Ovary (tissue), 9 donors: ENCODE results near the gene NTNG2. TPM values are rescaled to one million over a fixed set of nuclear protein-coding genes. Genes with fewer than 3 reads are reported as not detected.

Source experiments
- DNase-seq, 5 donors: peaks; one replicate each; pipeline ENCODE4 v3.0.0-alpha.2; 2019 to 2020
- H3K27ac ChIP-seq, 2 donors: fragments of 200-600 bp; one replicate each; pipeline versions ENCODE4 v1.5.1 to v1.8.0; 2019 to 2022
- H3K27me3 ChIP-seq: fragments of 200-600 bp; one replicate; pipeline ENCODE4 v1.8.0; 2022
- H3K36me3 ChIP-seq: fragments of 200-600 bp; sonication (generic); one replicate; pipeline ENCODE4 v1.5.1; 2019
- H3K4me1 ChIP-seq: one replicate; pipeline ENCODE4 v1.8.1; 2013; ENCODE audit warnings: mild to moderate bottlenecking, moderate library complexity; ENCODE audit not compliant: insufficient read depth
- H3K4me3 ChIP-seq: fragments of 200-600 bp; sonication (generic); one replicate; pipeline ENCODE4 v1.5.1; 2017
- H3K9me3 ChIP-seq, 2 donors: fragments of 200-600 bp in 1 of 2; sonication (generic) in 1 of 2; one replicate each; pipeline versions ENCODE4 v1.5.1 to v1.8.1; 2013 to 2019; ENCODE audit warnings: mild to moderate bottlenecking in 1 of 2, moderate library complexity in 1 of 2
- EP300 ChIP-seq: sonication (generic); formaldehyde crosslinking; IDR thresholded peaks from one replicate; pipeline ENCODE4 v1.6.1; 2017; ENCODE audit warnings: antibody characterized with exemption
- POLR2A ChIP-seq: fragments of 450-650 bp; IDR thresholded peaks from one replicate; pipeline ENCODE4 v1.6.1; 2017; ENCODE audit warnings: antibody characterized with exemption, mild to moderate bottlenecking, moderate library complexity
- WGBS, 3 donors: extraction: QIAGEN DNeasy Blood & Tissue Kit in 1 of 3; methylation state at CpG; one replicate each; pipeline versions ENCODE4 v1.1.5 to v1.1.7; 2013 to 2017; 5-methylcytosine and 5-hydroxymethylcytosine counted together
- intact Hi-C, 4 donors: fragments of 100-400 bp; cut with DNase I; formaldehyde crosslinking; loops; one replicate each; pipeline versions ENCODE4 v1.11.0 to v1.15.1; 2022 to 2023
- polyA plus RNA-seq, 2 donors: library from polyadenylated mRNA; stranded (reverse); fragments of 200-250 nt in 1 of 2; fragments of 350-450 nt in 1 of 2; fragmentation: Illumina TruSeq in 1 of 2; extraction: RNeasy Lipid Tissue Mini Kit (QIAGEN cat#74804) in 1 of 2; gene quantifications; one replicate each; pipeline ENCODE4 v1.2.3, GENCODE V29; 2013 to 2014
- total RNA-seq, 7 donors: library from RNA; depleted of rRNA in 2 of 7; stranded (reverse); fragments of >200 nt in 2 of 7; fragmentation: NEBNext Ultra II Directional in 3 of 7; extraction: Animal tissue kit (Norgen Biotek cat#: 25700) in 3 of 7; gene quantifications; one replicate each; pipeline versions ENCODE4 v1.1.0 to v1.2.4, GENCODE V29; 2016 to 2023
- TF ChIP-seq, protein P1 (sequence below), 3 donors: fragments of 450-650 bp in 2 of 3; fragments of 200-600 bp in 1 of 3; IDR thresholded peaks; one replicate each; pipeline versions ENCODE4 v1.5.1 to v1.8.0; 2016 to 2022; ENCODE audit warnings: antibody characterized with exemption in 3 of 3, mild to moderate bottlenecking in 1 of 3
- donor health status: DM: no; HTN: no; CAD: no; lungs with moderate emphysema.
- donor health status: DM: no; HTN: no; CAD: no.
- donor health status: Bipolar disorder and iron deficiency.
- donor health status: DM: yes; HTN: yes; CAD: no.
- donor health status: DM: no; HTN: no; CAD: no.
- donor health status: DM: yes; HTN: yes; CAD: no.

NTNG2 gene
- total and polyA plus RNA-seq, 9 donors = 0.12 to 2.6 (median 0.81) TPM

- no peak for DNase-seq
- intact Hi-C loops = loop anchor here in 1 of 4 donors (10.0 kb wide), 1 partner anchor 66 kb away; no protein-coding TSS in a partner anchor
These were observed 7.0 kb downstream of the NTNG2 start for GRCh38 chr9:132168851-132169250.

DNA sequence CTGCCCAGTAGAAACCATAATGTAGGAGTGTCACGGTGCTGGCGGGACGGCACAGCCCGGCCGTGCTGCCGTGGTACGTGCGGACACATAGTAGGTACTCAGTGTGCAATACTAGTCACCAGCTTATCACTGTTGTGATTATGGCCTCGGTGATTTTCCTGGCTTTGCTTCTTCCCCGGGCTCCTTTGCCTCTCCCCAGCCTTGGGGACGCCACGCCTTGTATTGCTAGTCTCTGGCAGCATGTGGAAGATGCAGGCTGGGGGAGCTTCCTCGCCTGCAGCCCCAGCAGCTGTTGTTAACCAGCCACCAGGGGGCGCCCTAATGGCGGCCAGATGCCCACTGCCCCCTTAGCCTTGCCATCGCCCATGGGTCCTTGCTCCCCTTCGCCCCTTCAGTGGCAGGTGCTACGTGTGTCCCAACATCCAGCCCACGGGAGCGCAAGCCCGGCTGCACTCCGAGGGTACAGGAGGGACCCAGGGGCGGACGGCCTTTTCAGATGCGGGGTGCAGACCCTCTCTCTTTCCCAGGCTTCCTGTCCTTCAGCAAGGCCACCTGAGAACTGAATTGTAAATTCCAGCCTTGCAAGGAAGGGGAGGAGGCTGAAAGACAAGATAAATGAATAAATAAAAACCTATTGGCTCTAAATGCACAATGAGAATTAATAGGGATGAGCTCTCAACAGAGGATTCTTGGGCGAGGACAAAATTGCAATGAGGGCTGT lies 8.0 kb downstream of the NTNG2 start:
- no peak for TF ChIP-seq POLR2A
- TF ChIP-seq, protein P1, sequence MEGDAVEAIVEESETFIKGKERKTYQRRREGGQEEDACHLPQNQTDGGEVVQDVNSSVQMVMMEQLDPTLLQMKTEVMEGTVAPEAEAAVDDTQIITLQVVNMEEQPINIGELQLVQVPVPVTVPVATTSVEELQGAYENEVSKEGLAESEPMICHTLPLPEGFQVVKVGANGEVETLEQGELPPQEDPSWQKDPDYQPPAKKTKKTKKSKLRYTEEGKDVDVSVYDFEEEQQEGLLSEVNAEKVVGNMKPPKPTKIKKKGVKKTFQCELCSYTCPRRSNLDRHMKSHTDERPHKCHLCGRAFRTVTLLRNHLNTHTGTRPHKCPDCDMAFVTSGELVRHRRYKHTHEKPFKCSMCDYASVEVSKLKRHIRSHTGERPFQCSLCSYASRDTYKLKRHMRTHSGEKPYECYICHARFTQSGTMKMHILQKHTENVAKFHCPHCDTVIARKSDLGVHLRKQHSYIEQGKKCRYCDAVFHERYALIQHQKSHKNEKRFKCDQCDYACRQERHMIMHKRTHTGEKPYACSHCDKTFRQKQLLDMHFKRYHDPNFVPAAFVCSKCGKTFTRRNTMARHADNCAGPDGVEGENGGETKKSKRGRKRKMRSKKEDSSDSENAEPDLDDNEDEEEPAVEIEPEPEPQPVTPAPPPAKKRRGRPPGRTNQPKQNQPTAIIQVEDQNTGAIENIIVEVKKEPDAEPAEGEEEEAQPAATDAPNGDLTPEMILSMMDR (IDR thresholded peaks at IDR 0.05) = peak in 1 of 3 donors; percentile 25
- no peak for TF ChIP-seq EP300
- no peak overlapping the region for H3K4me3 ChIP-seq
- H3K27ac ChIP-seq = no peak overlapping the region
- H3K36me3 ChIP-seq = no peaks in the 10 kb centered on the region
- intact Hi-C loops = loop anchor here in 2 of 4 donors (5.0 to 10.0 kb wide), 2 partner anchors 52 to 65 kb away; no protein-coding TSS in a partner anchor
- no peaks in the 10 kb centered on the region for H3K9me3 ChIP-seq
- DNase-seq = peak in 2 of 5 donors; percentile 35 to 50
- no peaks in the 10 kb centered on the region for H3K27me3 ChIP-seq
- WGBS, 3 donors = 30 to 34% (median 31%) methylated on average over 26 of the region's 26 CpGs
- no peaks in the 10 kb centered on the region for H3K4me1 ChIP-seq

More at GRCh38 chr9:132168851-132169250, 7.0 kb downstream of the NTNG2 start:
- Histone ChIP-seq H3K27ac (no peak overlapping the region), H3K27me3 (no peaks in the 10 kb centered on the region), H3K4me3 (no peak overlapping the region), H3K9me3 (no peaks in the 10 kb centered on the region), H3K36me3 (no peaks in the 10 kb centered on the region), H3K4me1 (no peaks in the 10 kb centered on the region)
- 43 to 61% (median 60%) methylated on average over 6 to 7 of the region's 7 CpGs for WGBS, 3 donors
- TF ChIP-seq POLR2A (no peak), EP300 (no peak)
- TF ChIP-seq, protein P1 (IDR thresholded peaks at IDR 0.05) = no peak

DNA sequence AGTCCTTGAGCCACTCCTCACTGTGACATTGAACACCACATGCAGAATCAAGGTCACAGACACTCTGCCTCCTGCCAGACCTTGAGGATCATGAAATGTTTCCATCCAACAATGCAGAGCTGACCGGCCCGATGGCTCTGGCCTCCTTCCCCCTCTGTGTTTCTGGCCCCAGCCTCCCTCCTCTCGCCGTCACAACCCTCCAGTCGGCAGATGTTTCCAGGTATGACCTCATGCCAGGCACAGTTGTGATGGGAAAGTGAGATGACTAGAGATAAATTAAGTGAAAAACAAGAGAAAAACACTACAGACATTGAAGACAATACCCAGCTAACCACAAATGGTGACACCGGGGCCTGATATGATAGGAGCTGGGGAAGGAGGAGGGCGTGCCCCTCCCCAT lies 9.8 kb downstream of the NTNG2 start:
- H3K27ac ChIP-seq = no peak overlapping the region
- intact Hi-C loops = loop anchor here in 1 of 4 donors (5.0 kb wide), 1 partner anchor 51 kb away; no protein-coding TSS in a partner anchor
- H3K27me3 ChIP-seq = no peaks in the 10 kb centered on the region
- no peaks in the 10 kb centered on the region for H3K36me3 ChIP-seq
- H3K4me1 ChIP-seq = no peaks in the 10 kb centered on the region
- 31 to 47% (median 41%) methylated on average over 7 of the region's 7 CpGs for WGBS, 3 donors
- no peaks in the 10 kb centered on the region for H3K9me3 ChIP-seq
- no peak for DNase-seq
- no peak for TF ChIP-seq EP300
- TF ChIP-seq, protein P1 (IDR thresholded peaks at IDR 0.05) = no peak
- no peak for TF ChIP-seq POLR2A
- no peak overlapping the region for H3K4me3 ChIP-seq

DNA sequence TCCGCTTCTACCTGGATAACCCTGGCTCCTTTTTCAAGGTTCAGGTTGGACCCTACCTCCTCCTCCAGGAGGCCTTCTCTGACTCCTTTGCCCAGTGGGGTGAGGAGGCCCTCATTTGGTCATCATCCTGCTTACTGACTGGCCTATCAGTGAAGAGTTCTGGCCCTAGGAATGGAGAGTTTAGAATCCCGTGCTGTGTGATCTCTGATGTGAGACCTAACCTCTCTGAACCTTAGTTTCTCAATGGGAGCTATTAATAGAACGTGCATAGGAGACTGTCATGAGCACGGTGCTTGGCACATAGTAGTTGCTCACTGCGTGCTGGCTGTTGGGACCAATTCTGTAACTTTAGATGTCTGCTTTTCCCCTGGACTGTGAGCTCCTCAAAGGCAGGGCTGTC lies 10.3 kb downstream of the NTNG2 start:
- Histone ChIP-seq H3K4me1 (no peaks in the 10 kb centered on the region), H3K36me3 (no peaks in the 10 kb centered on the region), H3K9me3 (no peaks in the 10 kb centered on the region), H3K4me3 (no peak overlapping the region), H3K27ac (no peak overlapping the region), H3K27me3 (no peaks in the 10 kb centered on the region)
- intact Hi-C loops = loop anchor here in 1 of 4 donors (5.0 kb wide), 1 partner anchor 50 kb away; no protein-coding TSS in a partner anchor
- 72 to 75% (median 73%) methylated on average over 5 of the region's 5 CpGs for WGBS, 3 donors
- DNase-seq = no peak
- TF ChIP-seq POLR2A = no peak
- TF ChIP-seq EP300 = no peak
- TF ChIP-seq, protein P1 (IDR thresholded peaks at IDR 0.05) = no peak
